A673 (cell line): ENCODE results near the gene ZEB2. TPM values are rescaled to one million over a fixed set of nuclear protein-coding genes. Genes with fewer than 3 reads are reported as not detected.

Experiments
- BruUV-seq: library from RNA; stranded (reverse); fragments of 400-500 nt; replicated peaks from 2 replicates; lab custom pipeline; 2021; lab: Mats Ljungman, UMichigan
- CTCF ChIA-PET: fragments of 300-600 bp; sonication (Branson Sonifier 250); formaldehyde crosslinking; loops from one replicate; lab custom pipeline; 2022; ENCODE audit warnings: antibody characterized with exemption; lab: Charles Lee
- POLR2A ChIA-PET: fragments of 300-600 bp; sonication (Branson Sonifier 250); formaldehyde crosslinking; loops from one replicate; lab custom pipeline; 2022; ENCODE audit warnings: antibody characterized with exemption; ENCODE audit not compliant: low non-redundant PET; lab: Charles Lee
- DNase-seq: peaks from one replicate; pipeline ENCODE4 v3.0.0-alpha.2; 2015; ENCODE audit warnings: low spot score
- H3K27ac ChIP-seq: fragments of 200-600 bp; sonication (generic); 2 replicates; pipeline ENCODE4 v1.5.1; 2016; ENCODE audit warnings: mixed run types, low read depth, mild to moderate bottlenecking, mixed read lengths, antibody characterized with exemption, low read length; ENCODE audit not compliant: poor library complexity, severe bottlenecking
- H3K27me3 ChIP-seq: fragments of 200-600 bp; sonication (generic); replicated peaks from 2 replicates; pipeline ENCODE4 v1.6.1; 2017; ENCODE audit warnings: mixed run types, low read depth, mild to moderate bottlenecking, mixed read lengths, antibody characterized with exemption, low read length; ENCODE audit not compliant: insufficient read depth, poor library complexity
- H3K36me3 ChIP-seq: fragments of 200-600 bp; sonication (generic); 2 replicates; pipeline ENCODE4 v1.6.1; 2016; ENCODE audit warnings: mixed run types, mild to moderate bottlenecking, mixed read lengths, antibody characterized with exemption, low read length; ENCODE audit not compliant: insufficient read depth, poor library complexity, severe bottlenecking
- H3K4me1 ChIP-seq: fragments of 200-600 bp; sonication (generic); 2 replicates; pipeline ENCODE4 v1.6.1; 2017; ENCODE audit warnings: mixed run types, mild to moderate bottlenecking, mixed read lengths, antibody characterized with exemption, low read length; ENCODE audit not compliant: insufficient read depth, poor library complexity, severe bottlenecking
- H3K4me3 ChIP-seq: fragments of 200-600 bp; sonication (generic); 2 replicates; pipeline ENCODE4 v1.5.1; 2016; ENCODE audit warnings: low read depth, mixed run types, mild to moderate bottlenecking, mixed read lengths, low read length; ENCODE audit not compliant: poor library complexity, severe bottlenecking
- H3K9me3 ChIP-seq: fragments of 200-600 bp; sonication (generic); 2 replicates; pipeline ENCODE4 v1.6.1; 2016; ENCODE audit warnings: mixed run types, low read depth, mild to moderate bottlenecking, mixed read lengths, antibody characterized with exemption, low read length; ENCODE audit not compliant: poor library complexity, severe bottlenecking
- CTCF ChIP-seq: fragments of 300-800, 200-600 bp; sonication (generic); conservative IDR thresholded peaks from 2 replicates; pipeline ENCODE4 v1.5.1; 2017; ENCODE audit warnings: low read depth, mild to moderate bottlenecking, antibody characterized with exemption, low read length, moderate library complexity, mixed read lengths
- EZH2 ChIP-seq: fragments of 200-600 bp; sonication (generic); IDR thresholded peaks from 2 replicates; pipeline ENCODE4 v1.6.1; 2017; ENCODE audit warnings: borderline replicate concordance, low read depth, mild to moderate bottlenecking, mixed read lengths, antibody characterized with exemption, low read length; ENCODE audit not compliant: poor library complexity, severe bottlenecking
- intact Hi-C: fragments of 100-400 bp; cut with micrococcal nuclease; formaldehyde crosslinking; loops from one replicate; pipeline ENCODE4 v1.10.0; 2022; ENCODE audit not compliant: unreplicated experiment
- total RNA-seq: library from RNA; stranded (reverse); gene quantifications from 2 replicates; pipeline ENCODE4 v1.2.3, GENCODE V29; 2021

ZEB2 gene
- total RNA-seq, 1 experiment from 2014 or later = 146 TPM

GRCh38 chr2:144346229-144346628 is 173.7 kb downstream of the ZEB2 start:
- DNase-seq = no peak
- Histone ChIP-seq H3K4me3 (no peak overlapping the region), H3K27me3 (no peaks in the 10 kb centered on the region), H3K36me3 (no peaks in the 10 kb centered on the region), H3K27ac (no peak overlapping the region), H3K4me1 (peaks cover 17% of the 10 kb centered on the region), H3K9me3 (no peaks in the 10 kb centered on the region)
- intact Hi-C loops = no loop called here
- ChIA-PET POLR2A (no interaction called here), CTCF (interaction anchor here (0.7 kb wide), 1 partner anchor 11 kb away, joined by 3 read pairs; no protein-coding TSS in a partner anchor)
- BruUV-seq = no TSS peak
- TF ChIP-seq CTCF (no peak), EZH2 (no peak)

GRCh38 chr2:144343145-144343544 is 176.8 kb downstream of the ZEB2 start:
- DNase-seq = no peak
- Histone ChIP-seq H3K27me3 (no peaks in the 10 kb centered on the region), H3K4me3 (no peak overlapping the region), H3K27ac (no peak overlapping the region), H3K36me3 (no peaks in the 10 kb centered on the region), H3K9me3 (no peaks in the 10 kb centered on the region), H3K4me1 (no peaks in the 10 kb centered on the region)
- ChIA-PET POLR2A (no interaction called here), CTCF (no interaction called here)
- no TSS peak for BruUV-seq
- intact Hi-C loops = no loop called here
- TF ChIP-seq CTCF = no peak
- no peak for TF ChIP-seq EZH2

- Histone ChIP-seq H3K4me1 (no peaks in the 10 kb centered on the region), H3K27me3 (no peaks in the 10 kb centered on the region), H3K36me3 (no peaks in the 10 kb centered on the region), H3K27ac (no peak overlapping the region), H3K4me3 (no peak overlapping the region), H3K9me3 (no peaks in the 10 kb centered on the region)
- ChIA-PET CTCF (no interaction called here), POLR2A (no interaction called here)
- no peak for DNase-seq
- TF ChIP-seq CTCF (no peak), EZH2 (no peak)
- no TSS peak for BruUV-seq
- intact Hi-C loops = no loop called here
Measured at GRCh38 chr2:144341538-144341937, 178.4 kb downstream of the ZEB2 start.
